Measurements from ENCODE around the gene COBL.

The COBL gene

DNA sequence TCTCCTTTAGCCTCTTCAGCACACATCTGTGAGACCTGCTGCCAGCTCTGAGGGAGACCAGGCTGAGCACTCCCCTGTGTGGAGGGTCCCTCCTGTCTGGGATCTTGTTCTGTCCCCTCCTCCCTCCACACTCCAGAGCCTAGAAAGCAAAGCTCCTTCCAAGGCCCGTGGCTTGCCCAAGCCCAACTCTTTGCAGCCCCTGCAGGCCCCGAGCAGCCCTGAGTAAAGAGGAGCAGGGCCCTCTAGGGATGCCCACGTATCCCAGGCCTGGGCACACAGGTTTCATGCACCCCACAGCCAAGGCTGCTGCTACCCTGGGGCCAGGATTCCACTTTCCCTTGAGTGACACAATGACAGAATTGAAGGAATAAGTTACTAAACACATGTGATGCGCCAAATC, 24.0 kb downstream of the COBL start:
- Mint-ChIP-seq H3K36me3 (ENCODE audit: low read depth) (no peaks in the 10 kb centered on the region), H3K9me3 (no peaks in the 10 kb centered on the region), H3K4me1 (peaks cover 25% of the 10 kb centered on the region), H3K27ac (no peak overlapping the region), H3K27me3 (ENCODE audit: low read depth, poor library complexity) (peaks cover 4% of the 10 kb centered on the region), H3K4me3 (no peak overlapping the region)
- TF ChIP-seq, protein P1, sequence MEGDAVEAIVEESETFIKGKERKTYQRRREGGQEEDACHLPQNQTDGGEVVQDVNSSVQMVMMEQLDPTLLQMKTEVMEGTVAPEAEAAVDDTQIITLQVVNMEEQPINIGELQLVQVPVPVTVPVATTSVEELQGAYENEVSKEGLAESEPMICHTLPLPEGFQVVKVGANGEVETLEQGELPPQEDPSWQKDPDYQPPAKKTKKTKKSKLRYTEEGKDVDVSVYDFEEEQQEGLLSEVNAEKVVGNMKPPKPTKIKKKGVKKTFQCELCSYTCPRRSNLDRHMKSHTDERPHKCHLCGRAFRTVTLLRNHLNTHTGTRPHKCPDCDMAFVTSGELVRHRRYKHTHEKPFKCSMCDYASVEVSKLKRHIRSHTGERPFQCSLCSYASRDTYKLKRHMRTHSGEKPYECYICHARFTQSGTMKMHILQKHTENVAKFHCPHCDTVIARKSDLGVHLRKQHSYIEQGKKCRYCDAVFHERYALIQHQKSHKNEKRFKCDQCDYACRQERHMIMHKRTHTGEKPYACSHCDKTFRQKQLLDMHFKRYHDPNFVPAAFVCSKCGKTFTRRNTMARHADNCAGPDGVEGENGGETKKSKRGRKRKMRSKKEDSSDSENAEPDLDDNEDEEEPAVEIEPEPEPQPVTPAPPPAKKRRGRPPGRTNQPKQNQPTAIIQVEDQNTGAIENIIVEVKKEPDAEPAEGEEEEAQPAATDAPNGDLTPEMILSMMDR (IDR thresholded peaks at IDR 0.05): no peak
- DNase-seq: no peak

DNA sequence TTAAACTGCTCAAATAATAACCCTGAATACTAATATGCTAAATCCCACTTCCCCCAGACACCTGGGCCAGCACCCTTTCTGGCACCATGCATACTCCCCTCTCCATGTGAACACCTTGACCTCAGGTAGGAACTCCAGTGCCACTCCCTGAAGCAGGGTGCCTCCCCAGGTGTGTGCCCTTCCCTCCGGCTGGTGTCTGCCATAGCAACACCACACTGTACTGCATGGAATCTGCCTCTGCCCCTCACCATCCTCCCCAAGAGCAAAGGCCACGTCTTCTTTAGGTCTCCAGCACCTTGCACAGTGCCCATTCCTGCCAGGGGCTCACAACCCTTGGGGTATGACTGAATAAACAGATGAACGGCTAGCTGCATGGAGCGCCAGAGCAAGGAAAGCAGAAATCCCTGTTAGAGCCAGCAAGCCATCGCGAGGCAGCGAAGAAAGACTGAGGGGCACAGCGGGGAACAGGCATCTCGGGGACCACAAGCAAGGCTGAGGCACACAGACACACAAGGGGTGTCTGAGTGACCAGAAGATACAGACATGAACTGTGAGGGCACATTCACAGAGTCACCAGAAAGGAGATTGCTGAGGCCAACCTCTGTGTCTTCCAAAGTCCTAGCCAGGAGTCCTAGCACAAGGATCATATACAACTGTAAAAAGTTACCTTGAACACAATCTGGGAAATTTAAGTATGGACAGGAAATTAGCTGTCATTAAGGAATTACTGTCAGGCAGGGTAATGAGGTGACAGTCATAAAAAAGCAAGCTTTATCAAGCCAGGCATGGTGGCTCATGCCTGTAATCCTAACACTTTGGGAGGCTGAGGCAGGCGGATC, 25.7 kb downstream of the COBL start:
- H3K9me3 Mint-ChIP-seq: no peaks in the 10 kb centered on the region
- H3K36me3 Mint-ChIP-seq (ENCODE audit: low read depth): no peaks in the 10 kb centered on the region
- peak overlapping the region; percentile 39 for H3K27ac Mint-ChIP-seq
- H3K4me1 Mint-ChIP-seq: peaks cover 25% of the 10 kb centered on the region
- no peak overlapping the region for H3K4me3 Mint-ChIP-seq
- TF ChIP-seq, protein P1 (IDR thresholded peaks at IDR 0.05): no peak
- DNase-seq: no peak
- peaks cover 4% of the 10 kb centered on the region for H3K27me3 Mint-ChIP-seq (ENCODE audit: low read depth, poor library complexity)

DNA sequence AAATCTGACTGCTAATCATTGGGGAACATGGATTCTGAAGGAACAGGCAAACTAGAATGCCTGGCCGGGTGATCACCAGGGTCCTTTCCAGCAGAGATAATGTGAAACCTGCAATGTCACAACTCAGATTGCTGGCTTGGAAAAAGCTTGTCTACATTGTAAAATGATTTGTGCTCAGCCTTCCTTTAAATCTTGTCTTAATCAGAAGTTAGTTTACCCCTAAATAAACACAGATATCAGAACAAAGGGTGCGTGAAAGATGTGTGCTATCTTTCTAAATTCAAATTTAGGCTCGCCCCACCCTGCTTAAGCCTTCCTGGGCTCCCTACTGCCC, 26.3 kb downstream of the COBL start:
- Mint-ChIP-seq H3K36me3 (ENCODE audit: low read depth) (no peaks in the 10 kb centered on the region), H3K27me3 (ENCODE audit: low read depth, poor library complexity) (peaks cover 4% of the 10 kb centered on the region), H3K4me1 (peaks cover 25% of the 10 kb centered on the region), H3K4me3 (no peak overlapping the region), H3K9me3 (peaks cover 1% of the 10 kb centered on the region), H3K27ac (no peak overlapping the region)
- TF ChIP-seq, protein P1 (IDR thresholded peaks at IDR 0.05): no peak
- DNase-seq: no peak

DNA sequence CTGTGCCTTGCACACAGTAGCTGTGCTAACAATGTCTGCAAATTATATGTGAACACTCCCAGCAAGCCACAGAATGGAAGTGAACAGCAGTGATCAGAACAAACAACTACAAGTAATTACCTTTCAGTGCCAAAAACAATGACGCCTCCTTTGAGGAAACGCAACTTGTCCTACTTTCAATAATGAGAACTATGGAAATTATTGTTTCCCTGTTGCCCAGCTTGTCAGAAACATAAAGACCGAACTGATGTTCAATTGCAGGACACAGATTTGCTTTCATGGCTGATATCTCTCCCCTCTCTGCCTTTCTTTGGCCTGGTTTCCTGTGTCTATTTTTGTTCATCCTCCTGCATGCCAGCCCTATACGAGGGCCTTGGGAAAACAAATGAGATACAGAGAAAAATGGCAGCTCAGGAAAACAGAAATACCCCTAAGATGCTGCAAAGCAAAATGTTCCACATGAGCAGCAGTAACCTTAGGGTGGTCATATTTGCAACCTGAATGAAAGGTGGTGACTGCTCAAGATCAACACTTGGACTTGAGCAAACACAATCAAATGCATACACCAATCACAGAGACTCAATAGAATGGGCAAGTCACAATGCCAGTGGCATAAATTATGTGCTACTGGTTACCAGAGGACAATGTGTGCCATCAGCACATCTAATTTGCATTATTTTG, 26.8 kb downstream of the COBL start:
- H3K36me3 Mint-ChIP-seq (ENCODE audit: low read depth): no peaks in the 10 kb centered on the region
- peaks cover 6% of the 10 kb centered on the region for H3K9me3 Mint-ChIP-seq
- peaks cover 25% of the 10 kb centered on the region for H3K4me1 Mint-ChIP-seq
- DNase-seq: no peak
- no peak overlapping the region for H3K4me3 Mint-ChIP-seq
- H3K27me3 Mint-ChIP-seq (ENCODE audit: low read depth, poor library complexity): peaks cover 4% of the 10 kb centered on the region
- peak overlapping the region; percentile 65 for H3K27ac Mint-ChIP-seq
- TF ChIP-seq, protein P1 (IDR thresholded peaks at IDR 0.05): no peak

DNA sequence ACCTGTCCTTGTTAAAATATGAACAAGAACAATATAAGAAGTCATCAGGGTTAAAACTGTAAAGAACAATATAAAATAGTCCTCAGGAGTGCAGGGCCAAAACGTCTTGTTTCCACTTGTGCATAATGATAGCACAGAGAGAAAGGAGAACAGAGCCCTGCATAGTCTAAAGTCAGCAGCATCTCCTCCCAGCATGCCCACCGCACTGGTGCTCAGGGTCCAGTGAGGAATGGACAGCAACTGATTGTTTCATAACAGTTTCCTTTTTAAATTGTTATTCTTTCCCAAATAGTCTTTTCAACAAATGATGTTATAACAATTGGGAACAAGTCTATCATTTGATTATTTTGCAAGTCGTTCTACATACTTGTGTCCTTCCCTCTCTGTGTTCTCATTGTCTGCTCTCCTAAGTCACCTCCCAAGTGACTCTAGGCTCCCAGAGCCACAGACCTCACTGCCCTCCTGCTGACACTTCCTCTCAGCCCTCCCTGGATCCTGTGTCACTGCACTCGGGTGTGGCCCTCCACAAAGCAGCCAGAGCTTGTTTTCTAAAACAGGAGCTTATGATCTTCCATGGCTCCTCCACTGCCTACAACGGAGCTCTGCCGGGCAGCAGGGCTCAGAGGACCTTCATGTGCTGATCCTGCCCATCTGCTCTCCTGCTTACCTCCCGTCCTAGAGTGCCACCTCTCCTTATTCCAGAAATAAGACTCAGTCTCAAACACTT, 27.6 kb downstream of the COBL start:
- Mint-ChIP-seq H3K27ac (peak overlapping the region; percentile 65), H3K36me3 (ENCODE audit: low read depth) (no peaks in the 10 kb centered on the region), H3K4me3 (no peak overlapping the region), H3K27me3 (ENCODE audit: low read depth, poor library complexity) (peaks cover 4% of the 10 kb centered on the region), H3K9me3 (peaks cover 12% of the 10 kb centered on the region), H3K4me1 (peaks cover 25% of the 10 kb centered on the region)
- DNase-seq: no peak
- TF ChIP-seq, protein P1 (IDR thresholded peaks at IDR 0.05): no peak
